HG02870 (cell line): Measurements from ENCODE around the gene PRR30.

Experiments used
- ATAC-seq: cut with Tn5 transposase; IDR thresholded peaks from one replicate; pipeline ENCODE4 v1.9.1; 2021; ENCODE audit warnings: mild to moderate bottlenecking, moderate library complexity; ENCODE audit not compliant: unreplicated experiment

Gene PRR30

DNA sequence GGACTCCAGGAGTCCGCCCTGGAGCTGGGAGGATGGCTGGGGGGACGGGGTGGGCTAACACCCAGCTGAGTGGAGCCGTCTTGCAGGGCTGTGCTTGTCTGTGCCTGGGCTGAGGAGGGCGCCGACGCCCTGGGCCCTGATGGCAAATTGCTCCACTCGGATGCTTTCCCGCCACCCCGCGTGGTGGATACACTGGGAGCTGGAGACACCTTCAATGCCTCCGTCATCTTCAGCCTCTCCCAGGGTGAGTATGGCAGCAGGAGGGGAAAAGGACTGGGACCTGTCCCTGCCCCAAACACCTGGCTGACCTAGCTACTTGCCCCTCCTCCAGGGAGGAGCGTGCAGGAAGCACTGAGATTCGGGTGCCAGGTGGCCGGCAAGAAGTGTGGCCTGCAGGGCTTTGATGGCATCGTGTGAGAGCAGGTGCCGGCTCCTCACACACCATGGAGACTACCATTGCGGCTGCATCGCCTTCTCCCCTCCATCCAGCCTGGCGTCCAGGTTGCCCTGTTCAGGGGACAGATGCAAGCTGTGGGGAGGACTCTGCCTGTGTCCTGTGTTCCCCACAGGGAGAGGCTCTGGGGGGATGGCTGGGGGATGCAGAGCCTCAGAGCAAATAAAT is 39.8 kb downstream of the PRR30 start:
- ATAC-seq, result no peak

DNA sequence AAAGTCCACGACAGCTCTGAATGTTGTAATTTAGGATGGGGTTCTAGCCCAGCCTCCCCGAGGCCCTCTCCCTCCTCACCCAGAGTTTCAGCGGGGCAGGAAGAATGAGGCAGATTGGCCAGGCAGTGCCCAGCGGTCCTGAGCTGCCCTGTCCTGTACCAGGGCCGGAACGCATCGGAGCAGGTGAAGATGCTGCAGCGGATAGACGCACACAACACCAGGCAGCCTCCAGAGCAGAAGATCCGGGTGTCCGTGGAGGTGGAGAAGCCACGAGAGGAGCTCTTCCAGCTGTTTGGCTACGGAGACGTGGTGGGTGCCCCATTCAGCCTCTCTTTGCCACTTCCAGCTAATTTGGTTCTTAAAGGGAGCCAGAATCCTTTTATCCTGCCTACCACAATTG is 41.9 kb downstream of the PRR30 start:
- ATAC-seq, result no peak

DNA sequence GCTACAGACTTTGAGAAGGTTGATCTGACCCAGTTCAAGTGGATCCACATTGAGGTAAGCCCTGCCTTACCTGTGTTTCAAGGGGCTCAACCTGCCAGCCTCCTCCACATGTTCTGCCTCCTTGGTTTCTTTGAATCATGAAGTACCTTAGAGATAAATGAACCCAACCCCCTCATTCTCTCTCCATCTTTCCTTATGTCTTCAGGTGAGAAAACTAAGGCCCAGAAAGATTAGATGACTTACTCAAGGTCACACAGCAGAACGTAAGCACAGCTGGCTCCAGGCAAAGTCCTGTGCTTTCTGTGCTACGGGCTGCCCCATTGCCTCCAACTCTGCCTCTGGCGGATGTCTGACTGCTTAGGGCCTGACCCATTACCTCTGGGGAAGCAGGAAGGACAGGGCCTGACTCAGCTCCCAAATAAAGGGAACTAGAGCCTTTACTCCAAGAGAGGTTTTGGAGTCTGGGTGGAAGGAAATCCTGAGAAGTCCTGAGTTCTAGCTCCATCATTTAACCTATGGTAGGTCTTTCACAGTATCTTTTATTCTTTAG is 42.4 kb downstream of the PRR30 start:
- ATAC-seq, result no peak

DNA sequence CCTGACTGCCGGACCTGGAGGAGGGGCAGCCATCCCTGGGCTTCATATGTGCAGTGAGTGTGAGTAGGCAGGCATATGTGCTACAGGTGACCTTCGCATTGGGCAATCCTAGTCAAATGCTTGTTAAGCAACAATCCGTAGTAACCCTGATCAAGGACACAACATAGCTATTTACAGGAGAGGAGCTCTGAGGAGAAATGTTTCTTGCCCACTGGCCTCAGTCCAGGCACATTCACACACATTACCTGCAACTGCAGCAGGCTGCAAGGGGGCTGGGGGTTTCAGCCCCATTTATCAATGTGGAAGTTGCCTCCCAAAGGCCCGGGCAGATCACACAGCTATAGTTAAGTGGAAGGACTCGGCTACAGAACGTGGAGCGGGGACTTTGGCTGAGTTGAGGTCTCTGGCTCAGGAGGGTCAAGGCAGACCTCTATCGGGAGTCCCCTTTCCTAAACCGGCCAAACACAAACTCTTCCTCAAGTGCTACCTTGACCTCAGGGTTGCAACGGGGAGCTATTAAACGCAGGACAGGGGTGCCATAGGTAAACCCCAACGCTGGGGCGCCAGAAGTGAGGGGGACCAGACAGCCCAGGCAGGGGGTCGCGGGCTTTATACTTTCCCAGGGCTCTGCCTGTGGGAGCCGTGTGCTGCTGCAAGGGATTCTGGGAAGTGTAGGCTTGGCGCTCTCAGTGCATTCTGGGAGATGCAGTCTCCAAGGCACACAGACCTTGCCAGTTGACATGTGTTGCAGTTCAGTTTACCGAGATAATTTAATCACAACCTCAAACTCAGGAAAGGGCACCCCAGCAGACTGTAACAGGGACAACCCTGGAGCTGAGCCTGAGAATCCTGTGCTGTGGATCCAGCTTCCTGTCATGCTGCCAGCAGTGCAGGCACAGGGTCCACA is 43.2 kb downstream of the PRR30 start:
- peak; percentile 58 for ATAC-seq

DNA sequence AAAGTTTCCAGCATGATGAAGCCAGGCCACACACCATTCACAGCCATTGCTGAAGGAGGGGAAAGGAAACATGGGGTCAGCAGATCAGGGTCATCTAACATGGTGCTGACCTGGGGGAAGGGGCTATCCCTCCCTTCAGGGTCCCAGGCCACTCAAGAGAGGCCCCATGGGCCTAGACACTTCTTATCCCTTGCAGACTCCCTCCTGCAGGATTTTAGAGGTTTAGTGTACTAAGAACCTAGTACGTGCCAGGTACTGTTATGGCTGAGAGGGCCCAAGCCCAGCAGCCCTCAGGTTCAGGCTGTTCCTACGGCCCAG is 43.8 kb downstream of the PRR30 start:
- ATAC-seq, result no peak

DNA sequence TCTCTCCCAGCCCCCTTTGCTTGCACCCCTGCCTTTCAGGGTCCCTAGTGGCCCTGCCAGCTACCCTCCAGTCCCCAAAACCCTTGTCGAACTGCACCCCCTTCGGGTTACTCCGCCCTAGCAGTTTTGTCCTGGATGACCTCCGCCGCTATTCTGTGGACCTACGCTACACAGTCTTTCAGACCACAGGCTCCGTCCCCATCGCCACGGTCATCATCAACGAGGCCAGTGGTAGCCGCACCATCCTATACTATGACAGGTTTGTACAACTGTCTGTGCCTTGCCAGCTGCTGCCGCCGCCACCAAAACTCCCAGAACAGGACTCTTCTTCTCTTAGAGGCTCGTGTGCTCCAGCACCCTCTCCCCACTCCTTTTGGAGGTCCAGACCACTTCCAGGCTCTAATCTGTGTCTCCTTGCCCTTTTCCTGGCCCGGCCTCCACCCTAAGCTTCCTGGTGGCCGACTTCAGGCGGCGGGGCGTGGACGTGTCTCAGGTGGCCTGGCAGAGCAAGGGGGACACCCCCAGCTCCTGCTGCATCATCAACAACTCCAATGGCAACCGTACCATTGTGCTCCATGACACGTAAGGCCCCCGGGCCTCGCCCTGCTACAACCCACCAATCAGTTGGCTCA is 44.7 kb downstream of the PRR30 start:
- no peak for ATAC-seq

DNA sequence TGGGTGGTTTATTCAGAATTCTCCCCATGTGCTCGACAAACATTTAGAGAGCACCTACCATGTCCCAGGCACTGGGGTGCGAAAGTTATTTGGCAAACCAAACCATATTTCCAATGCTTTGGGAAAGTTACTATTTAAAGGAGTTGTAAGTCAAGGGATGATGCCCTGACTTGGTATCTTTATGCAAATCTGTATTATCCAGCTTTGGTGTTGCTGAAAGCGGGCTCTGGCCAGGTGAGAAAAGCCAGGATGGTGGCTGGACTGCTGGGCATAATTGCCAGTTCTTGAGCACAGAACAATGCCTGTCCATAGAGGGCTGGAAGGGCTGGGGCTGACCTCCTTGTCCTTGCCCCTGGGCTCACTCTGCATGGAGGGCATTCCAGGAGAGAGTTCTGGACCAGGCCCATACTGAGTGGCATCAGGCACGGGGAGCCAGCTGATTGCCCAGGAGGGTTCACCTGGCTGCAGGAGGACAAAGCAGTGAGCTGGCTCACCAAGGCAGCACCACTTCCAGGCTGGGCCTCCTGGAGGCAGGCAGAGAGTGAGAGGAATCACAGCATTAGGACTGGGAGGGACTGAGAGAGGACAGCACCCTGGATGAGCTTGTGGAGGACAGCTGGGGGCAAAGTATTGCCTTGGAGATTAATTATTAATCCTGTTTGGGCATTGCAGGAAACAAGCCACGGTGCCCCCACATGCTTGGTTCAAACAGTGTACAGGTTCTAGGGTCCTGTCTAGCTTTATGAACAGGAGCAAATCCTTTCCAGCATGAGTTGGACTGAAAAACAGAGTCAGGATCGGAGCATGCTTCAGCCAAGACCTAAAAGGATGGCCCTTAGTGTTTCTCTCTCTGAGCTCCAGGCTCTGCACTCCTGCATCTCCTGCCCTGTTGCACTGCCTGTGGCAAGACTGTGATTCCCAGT is 45.5 kb downstream of the PRR30 start:
- no peak for ATAC-seq

DNA sequence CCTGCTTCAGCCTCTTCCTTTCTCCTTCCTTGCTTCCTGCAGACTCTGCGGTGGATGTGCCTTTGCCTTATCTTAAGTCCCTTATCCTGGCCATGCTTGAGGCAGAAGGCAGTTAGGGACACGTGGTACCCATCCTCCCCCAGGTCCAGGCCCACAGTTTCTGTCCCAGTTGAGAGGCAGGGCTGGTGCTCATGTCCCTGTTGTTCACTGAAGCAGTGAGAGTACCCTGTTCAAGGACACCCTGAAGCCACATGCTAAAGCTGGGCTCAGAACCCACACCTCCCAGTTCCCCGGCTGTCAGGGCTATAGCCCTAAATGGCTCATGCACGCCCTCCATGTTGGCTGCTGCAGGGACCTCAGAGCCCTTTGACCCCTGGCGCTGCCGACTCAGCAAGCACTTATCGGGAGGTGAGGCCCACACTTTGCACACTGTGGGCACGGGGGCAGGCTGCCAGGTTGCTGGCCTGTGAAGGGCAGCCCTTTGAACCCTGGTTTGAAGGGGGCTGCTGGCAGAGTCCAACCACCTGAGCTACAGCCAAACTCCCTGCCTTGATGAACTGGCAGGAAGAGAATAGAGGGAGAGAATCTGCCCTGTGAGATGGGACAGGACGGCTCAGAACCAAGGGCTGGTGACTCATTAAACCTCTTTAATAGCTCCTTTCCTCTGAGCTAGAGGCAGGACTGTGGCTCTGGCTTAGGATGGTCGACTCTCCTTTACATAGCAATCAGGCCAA is 46.3 kb downstream of the PRR30 start:
- no peak for ATAC-seq

DNA sequence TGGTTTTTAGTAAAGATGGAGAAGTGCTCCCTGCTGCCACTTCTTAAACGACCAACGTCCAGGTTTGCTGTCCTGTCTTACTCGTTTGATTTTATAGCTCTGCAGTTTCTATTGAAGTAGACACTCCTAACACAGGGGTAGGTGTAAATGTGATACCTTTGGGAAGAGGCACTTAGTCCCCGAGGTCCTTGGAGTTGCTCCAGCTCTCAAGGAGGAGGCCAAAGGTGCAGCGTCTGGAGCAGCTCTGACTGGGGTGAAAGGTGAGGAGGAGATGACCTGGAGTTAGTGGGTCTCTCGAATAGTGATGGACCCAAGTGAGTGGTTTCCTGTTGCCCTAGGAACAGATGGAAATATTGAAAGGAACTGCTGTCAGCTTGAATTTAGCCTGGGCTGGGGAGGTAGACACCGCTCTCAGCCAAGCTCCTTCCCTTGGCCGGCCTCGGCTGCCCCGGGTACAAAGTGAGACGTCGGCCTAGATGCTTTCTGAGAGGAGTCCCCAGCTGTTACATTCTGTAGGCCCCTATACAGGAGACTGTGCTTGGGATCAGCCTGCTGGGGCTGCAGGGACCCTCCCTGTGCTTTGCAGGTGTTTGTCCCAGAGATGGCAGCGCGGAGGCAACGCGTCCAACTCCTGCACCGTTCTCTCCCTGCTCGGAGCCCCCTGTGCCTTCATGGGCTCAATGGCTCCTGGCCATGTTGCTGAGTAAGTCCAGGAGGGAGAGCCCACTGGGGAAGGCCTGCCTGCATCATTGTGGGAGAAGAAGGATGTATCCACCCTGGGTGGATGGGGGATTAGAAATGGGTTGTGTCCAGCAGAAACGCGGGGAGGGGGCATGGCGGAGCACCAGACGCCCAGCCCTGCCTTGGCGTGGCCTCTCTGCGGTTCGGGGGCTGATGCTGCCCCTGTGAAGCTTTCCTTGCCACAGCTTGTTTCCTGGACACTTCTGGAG is 47.2 kb downstream of the PRR30 start:
- no peak for ATAC-seq

DNA sequence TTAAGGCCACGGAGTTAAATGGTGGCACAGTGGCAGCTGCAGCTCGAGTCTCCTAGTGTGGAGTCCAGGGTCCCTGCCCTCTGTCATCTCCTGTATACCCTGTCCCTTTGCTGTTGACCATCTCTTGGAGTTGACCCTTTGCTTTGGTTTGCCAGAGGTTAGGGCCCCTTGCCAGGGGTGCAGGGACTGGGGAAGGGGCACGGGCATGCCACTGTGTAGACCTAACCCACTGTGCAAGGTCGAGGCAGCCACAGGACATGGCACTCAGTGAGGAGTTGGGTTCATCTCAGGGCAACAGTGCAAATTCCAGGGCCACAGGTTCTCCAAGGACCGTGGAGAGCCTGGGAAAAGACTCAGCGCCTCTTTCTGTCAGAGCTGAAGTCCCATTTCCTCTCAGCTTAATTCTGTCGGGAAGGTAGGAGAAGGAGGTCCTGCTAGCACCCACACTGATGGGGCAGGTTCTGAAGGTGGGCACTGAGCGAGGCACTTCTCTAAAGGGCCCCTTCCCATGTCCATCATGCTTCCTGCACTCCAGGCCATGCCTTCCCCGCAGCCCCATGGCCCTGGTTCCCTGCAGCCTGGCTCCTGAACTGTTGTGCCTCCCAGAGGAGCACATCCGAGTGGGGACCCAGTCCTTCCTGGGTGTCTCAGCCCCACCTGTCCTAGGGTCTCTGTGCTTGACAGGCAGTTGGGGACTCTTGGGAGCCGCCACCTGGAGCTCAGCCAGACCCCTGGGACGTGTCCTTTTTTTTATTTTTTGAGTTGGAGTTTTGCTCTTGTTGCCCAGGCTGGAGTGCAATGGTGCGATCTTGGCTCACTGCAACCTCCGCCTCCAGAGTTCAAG is 49.9 kb downstream of the PRR30 start:
- no peak for ATAC-seq

DNA sequence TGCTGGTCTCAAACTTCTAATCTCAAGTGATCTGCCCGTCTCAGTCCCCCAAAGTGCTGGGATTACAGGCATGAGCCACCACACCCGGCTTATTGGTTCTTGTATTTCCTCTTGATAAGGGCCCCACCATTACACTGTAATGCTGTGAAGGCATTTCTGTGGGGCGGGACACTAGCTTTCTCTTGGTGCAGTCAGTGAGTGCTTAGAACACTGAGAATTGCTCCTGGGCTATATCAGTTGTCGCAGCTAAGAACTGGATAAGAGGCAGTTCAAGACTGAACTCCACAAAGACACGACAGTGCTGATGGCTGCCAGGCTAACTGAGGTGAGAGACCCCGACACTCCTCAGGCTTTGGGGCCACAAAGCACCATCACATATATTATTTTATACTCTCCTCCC is 50.6 kb downstream of the PRR30 start:
- no peak for ATAC-seq

DNA sequence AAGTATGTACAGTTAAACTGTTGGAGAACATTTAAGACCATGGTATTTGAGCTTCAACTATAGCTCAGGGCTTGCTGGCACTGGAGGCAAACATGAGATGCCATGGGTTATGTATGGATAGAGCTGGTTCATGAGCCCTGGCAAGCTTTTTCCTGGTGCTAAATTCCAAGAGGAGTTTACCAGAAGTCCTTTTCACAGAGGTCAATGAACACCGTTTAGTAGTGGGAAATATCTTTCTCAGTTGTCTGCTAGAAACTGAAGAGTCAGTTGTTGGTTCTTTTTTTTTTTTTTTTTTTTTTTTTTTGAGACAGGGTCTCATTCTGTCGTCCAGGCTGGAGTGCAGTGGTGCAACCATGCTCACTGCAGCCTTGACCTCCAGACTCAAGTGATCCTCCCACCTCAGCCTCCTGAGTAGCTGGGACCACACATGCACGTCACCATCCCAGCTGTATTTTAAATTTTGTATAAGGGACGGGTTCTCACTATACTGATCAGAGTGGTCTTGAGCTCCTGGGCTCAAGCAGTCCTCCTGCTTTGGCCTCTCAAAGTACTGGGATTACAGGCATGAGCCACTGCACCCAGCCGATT is 51.3 kb downstream of the PRR30 start:
- ATAC-seq, result no peak
